Loucy (cell line): ENCODE results near the gene XRCC3.

Experiments used
- EZH2phosphoT487 ChIP-seq: fragments of 200-600 bp; IDR thresholded peaks from 2 replicates; pipeline ENCODE4 v1.6.1; 2018; ENCODE audit warnings: antibody characterized with exemption, mild to moderate bottlenecking, moderate library complexity, borderline replicate concordance
- TF ChIP-seq, protein P1 (sequence below): fragments of 200-600 bp; sonication (generic); conservative IDR thresholded peaks from 2 replicates; pipeline ENCODE4 v1.5.1; 2014; ENCODE audit warnings: mild to moderate bottlenecking, antibody characterized with exemption, low read length

DNA sequence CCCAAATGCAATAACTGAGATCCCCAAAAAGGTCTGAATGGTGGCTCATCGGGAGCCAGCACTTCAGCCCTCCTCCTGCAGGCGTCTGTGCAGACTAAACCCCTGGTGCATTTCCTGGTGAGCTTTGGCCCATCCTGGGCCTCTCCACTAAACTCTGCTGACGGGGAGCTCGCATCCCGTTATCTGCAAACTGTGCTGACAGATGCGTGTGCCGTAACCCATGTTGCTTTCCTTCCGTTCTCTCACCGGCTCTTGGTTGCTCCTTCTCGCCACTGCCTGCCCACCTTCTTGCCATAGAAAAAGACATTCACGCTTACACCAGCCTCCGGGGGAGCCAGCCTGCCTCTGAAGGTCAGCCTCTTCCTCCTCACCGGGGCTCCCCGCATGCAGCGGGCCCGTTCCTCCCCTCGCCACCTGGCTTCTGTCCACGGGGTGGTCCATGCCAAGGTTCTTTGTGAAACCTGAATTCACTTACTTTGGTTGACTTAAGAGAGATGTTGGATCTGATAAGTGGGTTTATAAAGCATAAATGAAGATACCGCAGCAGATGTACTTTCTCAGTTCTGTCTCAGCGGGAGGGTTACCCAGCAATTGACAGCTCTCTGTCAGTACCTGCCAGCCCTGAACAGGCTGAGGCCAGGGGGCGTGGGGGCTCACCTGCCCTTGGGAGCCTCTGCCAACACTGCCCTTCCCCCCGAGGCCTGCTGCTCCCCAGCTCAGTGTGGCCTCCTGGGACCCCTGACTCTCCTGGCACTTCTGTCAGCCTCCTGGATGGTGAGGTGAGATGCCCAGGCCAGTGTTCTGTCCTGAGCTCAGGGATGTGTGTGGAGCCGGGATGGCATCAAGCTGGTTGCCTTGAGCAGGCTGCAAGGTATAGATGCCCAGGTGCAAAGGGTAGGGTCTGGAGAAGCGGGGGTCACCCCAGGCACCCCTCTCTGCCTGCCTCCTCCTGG, 14.5 kb upstream of the XRCC3 start:
- TF ChIP-seq, protein P1, sequence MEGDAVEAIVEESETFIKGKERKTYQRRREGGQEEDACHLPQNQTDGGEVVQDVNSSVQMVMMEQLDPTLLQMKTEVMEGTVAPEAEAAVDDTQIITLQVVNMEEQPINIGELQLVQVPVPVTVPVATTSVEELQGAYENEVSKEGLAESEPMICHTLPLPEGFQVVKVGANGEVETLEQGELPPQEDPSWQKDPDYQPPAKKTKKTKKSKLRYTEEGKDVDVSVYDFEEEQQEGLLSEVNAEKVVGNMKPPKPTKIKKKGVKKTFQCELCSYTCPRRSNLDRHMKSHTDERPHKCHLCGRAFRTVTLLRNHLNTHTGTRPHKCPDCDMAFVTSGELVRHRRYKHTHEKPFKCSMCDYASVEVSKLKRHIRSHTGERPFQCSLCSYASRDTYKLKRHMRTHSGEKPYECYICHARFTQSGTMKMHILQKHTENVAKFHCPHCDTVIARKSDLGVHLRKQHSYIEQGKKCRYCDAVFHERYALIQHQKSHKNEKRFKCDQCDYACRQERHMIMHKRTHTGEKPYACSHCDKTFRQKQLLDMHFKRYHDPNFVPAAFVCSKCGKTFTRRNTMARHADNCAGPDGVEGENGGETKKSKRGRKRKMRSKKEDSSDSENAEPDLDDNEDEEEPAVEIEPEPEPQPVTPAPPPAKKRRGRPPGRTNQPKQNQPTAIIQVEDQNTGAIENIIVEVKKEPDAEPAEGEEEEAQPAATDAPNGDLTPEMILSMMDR: no peak
- no peak for TF ChIP-seq EZH2phosphoT487
